Calu3 (cell line): ENCODE results near the gene ACOXL. TPM values are rescaled to one million over a fixed set of nuclear protein-coding genes. Genes with fewer than 3 reads are reported as not detected.
A peak's percentile ranks its signal among the peaks of the same experiment; 100 is the strongest.

Experiments
- BruUV-seq: library from RNA; stranded (reverse); fragments of 400-500 nt; replicated peaks from 2 replicates; lab custom pipeline; 2021; lab: Mats Ljungman, UMichigan
- CTCF ChIA-PET: fragments of 300-600 bp; sonication (Branson Sonifier 250); formaldehyde crosslinking; loops from one replicate; lab custom pipeline; 2022; ENCODE audit warnings: antibody characterized with exemption; lab: Charles Lee
- DNase-seq: peaks from one replicate; pipeline ENCODE4 v3.0.0; 2022
- H3K27ac Mint-ChIP-seq: one replicate; pipeline ENCODE4 v1.8.0; 2022; ENCODE audit warnings: mixed read lengths; ENCODE audit not compliant: unreplicated experiment
- H3K27me3 Mint-ChIP-seq: one replicate; pipeline ENCODE4 v1.8.0; 2022; ENCODE audit warnings: mixed read lengths; ENCODE audit not compliant: unreplicated experiment
- H3K36me3 Mint-ChIP-seq: one replicate; pipeline ENCODE4 v1.8.0; 2022; ENCODE audit warnings: mild to moderate bottlenecking, moderate library complexity, mixed read lengths; ENCODE audit not compliant: insufficient read depth, unreplicated experiment
- H3K4me1 Mint-ChIP-seq: one replicate; pipeline ENCODE4 v1.8.0; 2022; ENCODE audit warnings: mild to moderate bottlenecking, low read depth, mixed read lengths; ENCODE audit not compliant: unreplicated experiment
- H3K4me3 Mint-ChIP-seq: one replicate; pipeline ENCODE4 v1.8.0; 2022; ENCODE audit warnings: mild to moderate bottlenecking, low read depth, moderate library complexity, mixed read lengths; ENCODE audit not compliant: unreplicated experiment
- H3K9me3 Mint-ChIP-seq: one replicate; pipeline ENCODE4 v1.8.0; 2022; ENCODE audit warnings: low read depth, mixed read lengths; ENCODE audit not compliant: unreplicated experiment
- CTCF ChIP-seq: fragments of 200-600 bp; IDR thresholded peaks from one replicate; pipeline ENCODE4 v1.8.0; 2022; ENCODE audit warnings: antibody characterized with exemption; ENCODE audit not compliant: unreplicated experiment
- intact Hi-C: fragments of 100-400 bp; cut with micrococcal nuclease; formaldehyde crosslinking; loops from one replicate; pipeline ENCODE4 v1.10.0; 2022; ENCODE audit not compliant: unreplicated experiment
- total RNA-seq: library from RNA; stranded (reverse); gene quantifications from 2 replicates; pipeline ENCODE4 v1.2.3, GENCODE V29; 2022

Gene ACOXL
- total RNA-seq, 1 experiment from 2014 or later: 2.7 TPM

- intact Hi-C loops: loop anchor here (5.0 kb wide), 1 partner anchor 87 kb away; no protein-coding TSS in a partner anchor
- Mint-ChIP-seq H3K4me3 (peak overlapping the region; percentile 43), H3K36me3 (peaks cover 14% of the 10 kb centered on the region), H3K4me1 (peaks cover 59% of the 10 kb centered on the region), H3K27ac (peak overlapping the region; percentile 99), H3K27me3 (no peaks in the 10 kb centered on the region), H3K9me3 (no peaks in the 10 kb centered on the region)
- peak; percentile 47 for DNase-seq
- no peak for TF ChIP-seq CTCF
- no TSS peak for BruUV-seq
- CTCF ChIA-PET: interaction anchor here (0.7 to 1.0 kb wide), 2 partner anchors 23 to 90 kb away, joined by 3 to 4 read pairs; partner anchors contain the start of gene BCL2L11
Measured at GRCh38 chr2:111030260-111030891, 298.0 kb downstream of the ACOXL start.

- no peaks in the 10 kb centered on the region for H3K9me3 Mint-ChIP-seq
- no peak for DNase-seq
- peaks cover 14% of the 10 kb centered on the region for H3K36me3 Mint-ChIP-seq
- no peaks in the 10 kb centered on the region for H3K27me3 Mint-ChIP-seq
- H3K4me1 Mint-ChIP-seq: peaks cover 59% of the 10 kb centered on the region
- intact Hi-C loops: loop anchor here (5.0 kb wide), 1 partner anchor 86 kb away; no protein-coding TSS in a partner anchor
- CTCF ChIA-PET: no interaction called here
- no peak for TF ChIP-seq CTCF
- H3K4me3 Mint-ChIP-seq: peak overlapping the region; percentile 43
- H3K27ac Mint-ChIP-seq: peak overlapping the region; percentile 99
- no TSS peak for BruUV-seq
Measured at GRCh38 chr2:111030945-111031344, 298.6 kb downstream of the ACOXL start.

- CTCF ChIA-PET: interaction anchor here (1.2 kb wide), 1 partner anchor 26 kb away, joined by 4 read pairs; no protein-coding TSS in a partner anchor
- Mint-ChIP-seq H3K4me3 (peak overlapping the region; percentile 53), H3K9me3 (no peaks in the 10 kb centered on the region), H3K4me1 (peaks cover 59% of the 10 kb centered on the region), H3K27me3 (no peaks in the 10 kb centered on the region), H3K36me3 (peaks cover 14% of the 10 kb centered on the region), H3K27ac (peak overlapping the region; percentile 99)
- intact Hi-C loops: loop anchor here (2.0 to 5.0 kb wide), 3 partner anchors 41 to 85 kb away; no protein-coding TSS in a partner anchor
- TF ChIP-seq CTCF: no peak
- DNase-seq: no peak
- BruUV-seq: no TSS peak
Measured at GRCh38 chr2:111031546-111032478, 299.4 kb downstream of the ACOXL start.

GRCh38 chr2:111032721-111033429, 300.5 kb downstream of the ACOXL start:
- TF ChIP-seq CTCF: no peak
- Mint-ChIP-seq H3K4me1 (peaks cover 59% of the 10 kb centered on the region), H3K9me3 (no peaks in the 10 kb centered on the region), H3K36me3 (peaks cover 14% of the 10 kb centered on the region), H3K27me3 (no peaks in the 10 kb centered on the region), H3K4me3 (peak overlapping the region; percentile 53), H3K27ac (peak overlapping the region; percentile 99)
- TSS peak; percentile 79 for BruUV-seq
- intact Hi-C loops: loop anchor here (2.0 to 5.0 kb wide), 3 partner anchors 40 to 84 kb away; no protein-coding TSS in a partner anchor
- DNase-seq: peak; percentile 83
- CTCF ChIA-PET: interaction anchor here (0.7 to 1.2 kb wide), 3 partner anchors 27 to 88 kb away, joined by 3 to 4 read pairs (median 3); partner anchors contain the start of gene BCL2L11
